Dermis microvascular lymphatic vessel endothelial cell (primary cell): ENCODE measurements around the gene TBC1D9B. TPM values are rescaled to one million over a fixed set of nuclear protein-coding genes. Genes with fewer than 3 reads are reported as not detected.
A peak's percentile ranks its signal among the peaks of the same experiment; 100 is the strongest.

Source experiments
- DNase-seq, 2 donors: peaks; one replicate each; pipeline versions ENCODE4 v3.0.0 to v3.0.0-alpha.2; 2010; ENCODE audit warnings: low read depth in 2 of 2
- total RNA-seq: library from RNA; depleted of rRNA; stranded (reverse); fragments of >200 nt; gene quantifications from 2 replicates; pipeline ENCODE4 v1.2.1, GENCODE V29; 2014

The TBC1D9B gene
- total RNA-seq, 1 donor from 2014 or later = 35.6 TPM

- DNase-seq = no peak
These were observed 831 bp upstream of the TBC1D9B start for GRCh38 chr5:179908528-179908927.

DNA sequence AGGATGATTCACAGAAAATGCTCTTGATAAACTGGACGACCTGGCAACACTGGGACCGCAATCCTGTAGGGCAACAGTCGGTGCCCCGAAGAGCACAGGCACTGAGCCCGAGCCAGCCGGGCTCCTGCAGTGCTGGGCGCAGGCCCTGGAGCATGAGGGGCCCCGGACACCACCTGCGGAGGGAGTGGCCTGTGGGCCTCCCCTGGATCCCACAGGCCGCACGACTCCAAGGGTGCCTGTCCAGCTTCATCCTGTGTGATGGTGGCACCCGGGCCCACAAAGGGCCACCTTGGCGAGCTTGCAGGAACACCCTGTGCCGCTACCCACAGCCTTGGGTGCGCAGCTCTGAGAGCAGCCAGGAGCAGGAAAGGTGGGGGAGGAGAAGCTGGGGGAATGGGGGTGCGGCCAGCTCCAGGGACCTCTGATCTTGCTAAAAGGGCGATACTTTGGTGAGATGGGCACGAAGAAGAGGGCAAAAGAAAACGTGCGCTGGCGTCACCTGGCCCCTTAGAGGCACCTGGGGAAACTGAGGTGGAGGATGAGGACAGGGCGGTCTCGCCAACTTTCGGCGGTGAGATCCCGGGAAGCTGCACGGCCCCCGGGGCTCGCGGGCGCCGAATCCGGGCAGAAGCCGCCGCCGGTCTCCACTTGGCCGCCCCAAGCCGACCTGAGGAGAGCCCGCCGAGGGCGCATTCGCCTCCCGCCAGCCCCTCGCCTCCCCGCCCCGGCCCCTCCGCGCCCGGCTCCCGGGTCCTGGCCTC lies 722 bp downstream of the TBC1D9B start:
- peak in 1 of 2 donors; percentile 23 for DNase-seq

GRCh38 chr5:179906294-179906794 lies 1.4 kb downstream of the TBC1D9B start:
- DNase-seq = no peak

DNA sequence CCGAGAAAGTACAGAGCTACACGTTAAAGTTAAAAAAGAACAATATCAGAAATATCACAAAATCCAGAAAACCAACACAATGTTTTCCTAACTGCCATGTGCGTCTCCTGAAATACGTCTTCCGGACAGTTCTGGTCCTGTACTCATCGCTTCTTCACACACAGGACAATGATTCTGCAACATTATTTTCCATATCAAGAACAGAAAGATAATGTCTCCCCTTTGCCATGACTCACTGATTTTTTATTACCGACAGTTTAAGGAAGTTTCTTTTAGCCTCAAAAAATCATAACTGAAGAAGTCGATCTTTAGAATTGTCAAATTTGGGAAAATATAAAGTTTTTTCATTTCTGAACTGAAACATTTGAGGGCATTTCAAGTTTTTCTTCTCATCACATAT lies 2.5 kb downstream of the TBC1D9B start:
- peak in 1 of 2 donors; percentile 53 for DNase-seq

- peak in 1 of 2 donors; percentile 58 for DNase-seq
These were observed 3.1 kb downstream of the TBC1D9B start for GRCh38 chr5:179904463-179905160.

DNA sequence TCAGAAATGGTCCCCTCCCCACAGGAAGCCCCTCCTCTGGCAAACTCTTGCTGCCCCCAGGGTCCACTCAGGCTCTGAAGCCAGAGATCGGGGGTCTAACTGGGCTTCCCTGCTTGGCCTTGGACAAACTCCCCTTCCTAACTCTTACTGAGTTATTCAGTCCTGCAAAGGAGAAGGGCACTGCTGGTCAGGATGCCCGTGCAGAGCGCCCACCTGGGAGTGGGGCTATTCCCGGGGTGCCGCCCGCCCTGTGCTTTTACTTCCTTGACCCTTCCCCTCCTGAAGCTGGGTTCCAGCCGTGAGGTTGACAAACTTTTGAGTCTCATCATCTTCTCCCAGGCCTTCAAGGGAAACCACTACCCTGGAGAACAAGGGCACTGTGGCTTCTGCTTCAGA lies 4.9 kb downstream of the TBC1D9B start:
- no peak for DNase-seq

- DNase-seq = no peak
These were observed 5.6 kb downstream of the TBC1D9B start for GRCh38 chr5:179901915-179902762.

DNA sequence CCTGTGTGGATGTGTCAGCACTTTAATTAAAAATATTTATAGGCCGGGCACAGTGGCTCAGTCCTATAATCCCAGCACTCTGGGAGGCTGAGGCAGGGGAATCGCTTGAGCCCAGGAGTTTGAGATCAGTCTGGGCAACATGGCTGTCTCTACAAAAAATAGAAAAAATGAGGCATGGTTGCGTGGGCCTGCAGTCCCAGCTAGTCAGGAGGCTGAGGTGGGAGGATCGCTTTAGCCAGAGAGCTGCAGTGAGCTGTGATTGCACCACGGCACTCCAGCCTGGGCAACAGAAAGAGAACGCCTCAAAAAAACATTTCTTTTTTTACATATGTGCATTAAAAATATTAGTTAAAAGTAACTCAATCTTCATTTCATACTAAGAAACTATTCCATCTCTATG lies 6.2 kb downstream of the TBC1D9B start:
- DNase-seq = no peak

DNA sequence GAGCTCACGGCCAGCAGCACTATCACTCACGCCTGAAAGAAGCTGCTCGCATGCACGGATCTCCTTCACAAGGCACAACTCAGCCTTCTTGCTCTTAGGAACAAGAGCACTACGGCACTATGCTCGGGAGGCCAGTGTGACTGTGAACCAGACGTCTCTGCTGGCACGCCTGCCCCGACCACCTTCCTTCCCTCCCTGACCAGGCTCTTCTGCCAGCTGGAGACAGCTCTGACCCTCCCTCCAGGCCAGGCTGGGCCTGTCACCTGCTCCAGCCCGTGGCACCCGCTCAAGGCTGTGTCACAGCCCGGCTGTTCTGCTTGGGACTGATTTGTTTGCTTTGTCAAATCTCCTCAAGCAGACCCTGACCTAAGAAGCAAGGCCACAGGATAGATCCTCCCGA lies 7.0 kb downstream of the TBC1D9B start:
- no peak for DNase-seq

GRCh38 chr5:179900206-179900605 lies 7.5 kb downstream of the TBC1D9B start:
- no peak for DNase-seq

- no peak for DNase-seq
These were observed 11.8 kb downstream of the TBC1D9B start for GRCh38 chr5:179895861-179896260.

- no peak for DNase-seq
These were observed 13.5 kb downstream of the TBC1D9B start for GRCh38 chr5:179893958-179894895.

GRCh38 chr5:179893076-179893957 lies 14.4 kb downstream of the TBC1D9B start:
- no peak for DNase-seq

- no peak for DNase-seq
These were observed 15.4 kb downstream of the TBC1D9B start for GRCh38 chr5:179892255-179892654.

- no peak for DNase-seq
These were observed 16.7 kb downstream of the TBC1D9B start for GRCh38 chr5:179890751-179891682.

DNA sequence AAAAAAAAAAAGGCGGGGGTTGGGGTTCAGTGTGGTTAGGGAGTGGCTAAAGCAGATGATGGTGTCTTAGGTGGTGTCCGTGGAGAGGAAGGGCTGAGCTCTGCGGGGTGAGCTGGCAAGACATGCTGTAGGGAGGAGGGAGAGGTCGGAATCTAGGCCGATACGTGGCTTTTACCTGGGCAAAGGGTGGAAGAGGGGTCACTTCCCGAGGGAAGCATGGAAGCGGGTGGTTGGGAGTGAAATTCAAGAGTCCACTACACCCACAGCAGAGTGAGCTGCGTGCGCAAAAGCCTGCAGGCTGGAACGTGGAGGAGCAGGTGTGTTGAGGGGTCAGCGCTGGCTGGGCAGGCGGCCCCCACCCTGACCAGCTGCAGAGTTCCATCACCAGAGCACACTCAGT lies 17.8 kb downstream of the TBC1D9B start:
- no peak for DNase-seq

- no peak for DNase-seq
These were observed 19.9 kb downstream of the TBC1D9B start for GRCh38 chr5:179887802-179888201.

GRCh38 chr5:179887095-179887494 lies 20.6 kb downstream of the TBC1D9B start:
- no peak for DNase-seq
